AG09319 (cell line): ENCODE results near the gene CORO1C.

Source experiments
- DNase-seq: peaks from one replicate; pipeline ENCODE4 v3.0.0-alpha.2; 2010; ENCODE audit warnings: low read depth; ENCODE audit errors: extremely low read depth
- TF ChIP-seq, protein P1 (sequence below): IDR thresholded peaks from 2 replicates; pipeline ENCODE4 v1.5.1; 2011; ENCODE audit warnings: low read depth, mild to moderate bottlenecking, inconsistent platforms, low read length, moderate library complexity

The CORO1C gene

DNA sequence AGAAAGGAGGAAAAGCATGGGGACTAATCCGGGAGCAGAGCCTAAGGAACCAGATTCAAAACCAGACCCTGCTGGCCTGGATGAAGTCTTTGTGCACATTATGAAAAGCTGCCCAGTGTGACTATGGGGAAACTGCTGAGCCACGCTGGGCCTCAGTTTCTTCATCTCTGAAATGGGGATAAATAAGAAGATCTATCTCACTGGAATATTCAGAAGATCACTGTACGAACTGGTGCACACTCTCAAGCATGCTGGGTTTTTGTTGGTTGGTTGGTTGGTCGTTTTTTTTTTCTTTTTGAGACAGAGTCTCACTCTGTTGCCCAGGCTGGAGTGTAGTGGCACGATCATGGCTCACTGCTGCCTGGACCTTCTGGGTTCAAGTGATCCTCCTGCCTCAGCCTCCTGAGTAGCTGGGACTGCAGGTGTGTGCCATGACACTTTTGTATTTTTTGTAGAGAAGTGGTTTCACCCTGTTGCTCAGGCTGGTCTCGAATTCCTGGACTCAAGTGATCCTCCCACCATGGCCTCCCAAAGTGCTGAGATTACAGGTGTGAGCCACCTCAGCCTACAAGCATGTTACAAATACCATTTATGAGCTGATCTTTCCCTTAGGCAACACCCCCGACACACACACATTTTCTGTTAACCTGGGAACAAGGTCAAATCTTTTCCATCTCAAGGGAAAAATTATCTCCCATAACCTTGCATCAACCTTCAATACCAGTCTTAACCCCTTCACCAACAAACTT lies 33.4 kb upstream of the CORO1C start:
- no peak for DNase-seq
- TF ChIP-seq, protein P1, sequence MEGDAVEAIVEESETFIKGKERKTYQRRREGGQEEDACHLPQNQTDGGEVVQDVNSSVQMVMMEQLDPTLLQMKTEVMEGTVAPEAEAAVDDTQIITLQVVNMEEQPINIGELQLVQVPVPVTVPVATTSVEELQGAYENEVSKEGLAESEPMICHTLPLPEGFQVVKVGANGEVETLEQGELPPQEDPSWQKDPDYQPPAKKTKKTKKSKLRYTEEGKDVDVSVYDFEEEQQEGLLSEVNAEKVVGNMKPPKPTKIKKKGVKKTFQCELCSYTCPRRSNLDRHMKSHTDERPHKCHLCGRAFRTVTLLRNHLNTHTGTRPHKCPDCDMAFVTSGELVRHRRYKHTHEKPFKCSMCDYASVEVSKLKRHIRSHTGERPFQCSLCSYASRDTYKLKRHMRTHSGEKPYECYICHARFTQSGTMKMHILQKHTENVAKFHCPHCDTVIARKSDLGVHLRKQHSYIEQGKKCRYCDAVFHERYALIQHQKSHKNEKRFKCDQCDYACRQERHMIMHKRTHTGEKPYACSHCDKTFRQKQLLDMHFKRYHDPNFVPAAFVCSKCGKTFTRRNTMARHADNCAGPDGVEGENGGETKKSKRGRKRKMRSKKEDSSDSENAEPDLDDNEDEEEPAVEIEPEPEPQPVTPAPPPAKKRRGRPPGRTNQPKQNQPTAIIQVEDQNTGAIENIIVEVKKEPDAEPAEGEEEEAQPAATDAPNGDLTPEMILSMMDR = no peak

DNA sequence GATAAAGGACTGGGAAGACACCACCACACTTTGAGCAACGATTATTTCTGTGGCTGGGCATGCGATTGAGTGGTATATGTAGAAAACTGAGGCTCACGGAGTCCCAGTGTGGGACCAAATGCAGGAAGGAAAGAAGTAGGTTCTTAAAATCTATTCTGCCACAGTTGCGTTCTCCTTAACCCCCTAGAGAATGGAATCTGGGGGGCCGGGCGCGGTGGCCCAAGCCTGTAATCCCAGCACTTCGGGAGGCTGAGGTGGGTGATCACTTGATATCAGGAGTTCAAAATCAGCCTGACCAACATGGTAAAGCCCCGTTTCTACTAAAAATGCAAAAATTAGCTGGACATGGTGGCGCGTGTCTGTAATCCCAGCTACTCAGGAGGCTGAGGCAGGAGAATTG lies 29.9 kb upstream of the CORO1C start:
- TF ChIP-seq, protein P1 = no peak
- DNase-seq = no peak

DNA sequence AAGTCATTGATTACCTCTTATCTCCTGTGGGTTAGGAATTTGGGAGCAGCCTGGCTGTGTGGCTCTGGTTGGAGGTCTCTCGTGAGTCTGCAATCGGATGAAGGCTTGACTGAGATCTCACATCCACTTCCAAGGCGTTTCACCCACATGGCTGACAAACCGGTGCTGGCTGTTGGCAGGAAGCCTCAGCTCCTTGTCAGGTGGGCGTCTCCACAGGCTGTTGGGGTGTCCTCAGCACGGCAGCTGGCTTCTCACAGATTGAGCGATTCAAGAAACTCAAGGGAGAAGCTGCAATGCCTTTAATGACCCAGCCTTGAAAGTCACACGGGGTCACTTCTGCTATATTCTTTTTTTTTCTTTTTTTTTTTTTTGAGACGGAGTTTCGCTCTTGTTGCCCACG lies 28.6 kb upstream of the CORO1C start:
- no peak for DNase-seq
- TF ChIP-seq, protein P1 = no peak

DNA sequence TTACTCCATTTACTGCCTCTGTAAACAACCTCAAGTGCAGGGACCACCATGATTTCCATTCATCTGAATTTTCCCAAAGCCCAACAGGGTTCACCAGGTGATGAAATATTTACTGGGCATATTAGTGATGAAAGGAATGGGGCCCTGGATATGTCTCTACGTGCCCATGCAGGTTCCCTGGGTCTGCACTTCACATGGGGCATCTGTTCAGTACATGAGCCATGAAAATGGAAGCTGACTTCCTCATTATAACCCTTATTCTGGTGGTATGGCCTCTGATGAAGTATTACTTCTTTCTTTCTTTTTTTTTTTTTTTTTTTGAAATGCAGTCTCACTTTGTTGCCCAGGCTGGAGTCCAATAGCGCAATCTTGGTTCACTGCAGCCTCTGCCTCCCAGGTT lies 26.5 kb upstream of the CORO1C start:
- TF ChIP-seq, protein P1 = no peak

DNA sequence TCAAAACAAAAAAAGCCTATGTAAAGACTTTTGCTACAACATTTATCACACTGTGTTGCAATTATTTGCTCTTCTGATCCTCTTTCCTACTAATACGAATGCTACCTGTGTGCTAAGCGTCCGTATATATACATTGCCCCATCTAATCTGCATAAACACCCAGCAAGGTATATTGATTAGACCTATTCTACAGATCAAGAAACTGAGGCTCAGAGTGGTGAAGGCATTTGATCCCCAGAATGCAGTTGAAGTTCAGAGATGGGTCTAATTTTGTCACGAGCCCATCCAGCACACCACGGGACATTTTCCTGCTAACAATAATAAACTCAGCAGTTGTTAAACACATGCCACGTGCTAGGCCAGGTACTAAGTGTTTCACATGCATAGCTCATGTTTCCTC lies 25.1 kb upstream of the CORO1C start:
- TF ChIP-seq, protein P1 = no peak
- DNase-seq = no peak

More for the DNA sequence above, 26.5 kb upstream of the CORO1C start:
- DNase-seq = no peak

DNA sequence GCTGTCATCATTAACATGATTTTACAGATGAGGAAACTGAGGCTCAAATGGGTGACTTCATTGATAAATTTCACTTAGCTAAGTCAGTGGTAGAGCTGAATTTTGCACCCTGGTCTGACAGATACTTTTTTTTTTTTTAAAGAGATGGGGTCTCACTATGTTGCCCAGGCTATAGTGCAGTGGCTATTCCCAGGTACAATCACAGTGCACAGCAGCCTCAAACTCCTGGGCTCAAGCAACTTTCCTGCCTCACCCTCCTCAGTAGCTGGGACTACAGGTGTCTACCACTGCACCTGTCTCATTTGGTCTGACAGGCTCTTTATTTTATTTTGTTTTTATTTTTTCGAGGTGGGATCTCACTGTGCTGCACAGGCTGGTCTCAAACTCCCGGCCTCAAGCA lies 24.2 kb upstream of the CORO1C start:
- TF ChIP-seq, protein P1 = no peak
- DNase-seq = no peak

DNA sequence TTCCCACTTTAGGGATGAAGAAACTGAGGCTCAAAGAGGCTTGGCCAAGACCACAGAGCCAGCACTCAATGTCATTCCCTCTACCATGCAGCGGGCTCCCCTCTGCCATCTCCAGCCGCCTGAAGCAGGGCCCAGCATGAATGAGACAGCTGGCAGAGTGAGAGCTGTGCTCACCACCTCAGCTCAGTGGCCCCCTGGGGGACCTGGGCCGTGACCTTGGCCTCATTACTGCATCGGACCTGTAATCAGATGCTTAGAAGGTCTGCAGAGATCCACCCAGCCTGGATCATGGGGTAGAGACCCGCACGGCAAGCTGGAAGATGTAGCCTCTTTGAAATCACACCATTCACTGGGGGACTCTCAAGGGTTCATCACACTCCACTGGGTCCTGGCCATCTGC lies 22.7 kb upstream of the CORO1C start:
- no peak for DNase-seq
- TF ChIP-seq, protein P1 = no peak
